HG03103 (cell line): ENCODE results near the gene RFC3.
A peak's percentile ranks its signal among the peaks of the same experiment; 100 is the strongest.

Experiments
- ATAC-seq: cut with Tn5 transposase; IDR thresholded peaks from one replicate; pipeline ENCODE4 v1.9.1; 2021; ENCODE audit warnings: low read depth; ENCODE audit not compliant: unreplicated experiment

The RFC3 gene

DNA sequence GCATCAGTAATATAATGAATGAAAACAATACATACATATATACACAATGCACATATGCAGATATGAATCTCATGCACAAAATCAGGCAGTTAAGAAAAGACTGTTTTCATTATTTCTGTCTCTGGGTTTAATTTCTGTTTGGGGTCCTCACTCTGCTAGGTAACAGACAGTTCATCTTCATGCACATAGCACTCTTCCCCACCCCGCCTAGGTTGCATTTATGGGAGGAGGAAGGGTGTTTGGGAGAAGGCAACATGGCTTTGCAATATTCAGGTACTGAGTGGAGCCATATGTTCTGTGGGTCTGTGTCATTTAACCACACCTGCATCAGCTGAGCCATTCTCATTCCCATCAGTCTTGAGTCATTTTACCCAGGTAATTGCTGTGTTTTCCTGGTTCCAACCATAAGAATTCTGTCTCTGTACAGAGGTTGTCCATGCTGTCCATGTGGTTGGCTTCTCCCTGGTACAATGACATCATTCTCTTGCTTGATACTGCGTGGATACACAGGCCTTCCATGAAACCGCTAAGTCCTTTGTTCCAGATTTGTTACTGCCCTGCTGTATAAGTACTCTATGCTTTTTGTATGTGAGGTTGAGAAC, 45.3 kb downstream of the RFC3 start:
- no peak for ATAC-seq

DNA sequence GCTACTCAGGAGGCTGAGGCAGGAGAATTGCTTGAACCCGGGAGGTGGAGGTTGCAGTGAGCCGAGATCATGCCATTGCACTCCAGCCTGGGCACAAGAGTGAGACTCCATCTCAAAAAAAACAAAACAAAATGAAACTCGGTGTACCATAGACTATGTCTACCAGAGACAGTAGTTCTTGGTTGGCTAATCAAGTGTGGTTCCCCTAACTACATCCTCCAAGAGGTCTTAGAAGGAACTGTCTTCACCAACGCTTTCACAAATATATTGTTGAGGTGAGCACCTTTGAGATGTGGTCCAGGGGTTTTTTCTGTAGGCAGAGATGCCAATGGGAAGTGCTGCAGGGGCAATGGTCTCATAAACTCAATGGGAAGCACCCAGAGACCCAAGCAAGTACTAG, 48.0 kb downstream of the RFC3 start:
- ATAC-seq = peak; percentile 92

DNA sequence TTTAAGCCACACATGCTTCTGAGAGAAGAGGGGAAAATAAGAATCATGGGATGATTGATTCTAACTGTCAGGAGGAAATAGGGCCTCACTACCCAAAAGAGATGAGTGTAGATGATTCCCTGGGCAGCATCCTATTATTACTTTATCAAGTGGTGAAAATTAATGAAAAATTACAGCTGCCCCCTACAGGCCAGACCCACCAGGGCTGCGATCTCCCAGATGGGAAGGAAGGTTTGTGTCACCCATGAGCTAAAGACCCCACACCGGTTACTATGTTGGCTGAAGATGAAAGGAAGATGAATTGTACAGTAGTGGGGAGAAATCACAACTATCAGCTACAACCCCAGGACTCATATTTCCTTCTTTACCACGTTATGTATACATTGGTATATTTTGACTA, 49.5 kb downstream of the RFC3 start:
- no peak for ATAC-seq

DNA sequence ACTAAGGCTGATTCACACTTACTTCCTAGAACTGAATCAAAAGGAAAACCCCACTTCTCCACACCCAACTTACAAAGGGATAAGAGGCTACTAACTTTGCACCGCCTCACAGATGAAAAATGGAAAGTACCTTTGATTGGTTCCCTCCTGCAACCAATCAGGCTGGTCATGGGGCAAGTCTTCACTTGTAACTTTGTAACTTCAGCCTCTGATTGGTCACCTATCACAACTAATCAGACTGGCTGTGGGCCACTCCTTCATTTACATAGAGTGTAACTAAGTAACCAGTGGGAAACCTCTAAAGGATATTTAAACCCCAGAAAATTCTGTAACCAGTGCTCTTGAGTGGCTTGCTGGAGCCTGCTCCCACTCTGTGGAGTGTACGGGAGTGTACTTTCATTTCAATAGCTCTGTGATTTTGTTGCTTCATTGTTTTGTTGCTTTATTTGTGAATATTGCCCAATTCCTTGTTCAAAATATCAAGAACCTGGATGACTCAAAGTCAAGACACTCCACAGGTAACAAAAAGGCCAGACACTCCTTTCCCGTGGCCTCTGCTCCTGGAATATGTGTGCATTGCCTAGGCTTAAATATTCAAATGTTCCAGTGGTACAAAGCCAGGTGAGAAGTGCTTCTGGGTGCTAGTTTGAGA, 50.5 kb downstream of the RFC3 start:
- ATAC-seq = no peak

DNA sequence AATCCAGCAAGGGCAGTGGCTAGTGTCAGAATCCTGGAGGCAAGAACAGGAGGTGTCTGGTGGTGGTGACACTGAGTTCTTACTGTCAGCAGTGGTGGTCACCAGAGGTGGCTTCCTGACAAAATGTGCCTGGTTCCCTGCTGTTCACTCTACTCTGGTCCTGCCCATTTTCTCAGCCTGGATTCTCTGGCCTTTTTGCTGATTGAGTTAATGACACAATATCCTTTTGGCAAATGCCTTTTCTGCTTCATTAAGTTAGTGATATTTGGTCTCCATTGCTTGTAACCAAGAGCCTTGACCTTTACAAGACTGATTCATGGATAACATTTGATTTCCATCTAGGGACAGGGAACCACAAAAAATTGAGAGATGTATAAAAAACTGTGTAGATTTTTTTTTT, 51.1 kb downstream of the RFC3 start:
- ATAC-seq = no peak

GRCh38 chr13:33870046-33870668, 52.2 kb downstream of the RFC3 start:
- ATAC-seq = no peak

GRCh38 chr13:33871207-33872004, 53.5 kb downstream of the RFC3 start:
- ATAC-seq = no peak

- ATAC-seq = no peak
These were observed 54.0 kb downstream of the RFC3 start for GRCh38 chr13:33872005-33872351.

GRCh38 chr13:33873251-33873908, 55.4 kb downstream of the RFC3 start:
- ATAC-seq = no peak

DNA sequence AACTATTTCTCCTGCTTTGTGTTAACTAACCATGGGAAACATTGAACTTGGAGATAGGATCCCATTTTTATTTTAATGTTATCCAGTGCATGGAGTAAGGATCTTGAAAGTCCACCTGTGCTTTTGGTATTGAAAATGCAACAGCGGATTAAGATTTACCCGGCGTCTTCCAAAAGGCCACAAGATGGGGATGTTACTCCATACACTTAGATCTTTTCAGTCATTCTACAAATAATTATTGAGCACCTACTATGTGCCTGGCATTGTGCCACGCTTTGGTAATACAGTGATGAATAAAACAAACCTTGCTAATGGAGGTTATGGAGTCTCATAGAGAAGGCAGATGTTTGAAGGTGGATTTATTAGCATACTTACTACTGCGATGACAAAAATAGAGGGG, 56.9 kb downstream of the RFC3 start:
- ATAC-seq = no peak

- no peak for ATAC-seq
These were observed 57.9 kb downstream of the RFC3 start for GRCh38 chr13:33875618-33876401.

- no peak for ATAC-seq
These were observed 58.9 kb downstream of the RFC3 start for GRCh38 chr13:33876716-33877394.

DNA sequence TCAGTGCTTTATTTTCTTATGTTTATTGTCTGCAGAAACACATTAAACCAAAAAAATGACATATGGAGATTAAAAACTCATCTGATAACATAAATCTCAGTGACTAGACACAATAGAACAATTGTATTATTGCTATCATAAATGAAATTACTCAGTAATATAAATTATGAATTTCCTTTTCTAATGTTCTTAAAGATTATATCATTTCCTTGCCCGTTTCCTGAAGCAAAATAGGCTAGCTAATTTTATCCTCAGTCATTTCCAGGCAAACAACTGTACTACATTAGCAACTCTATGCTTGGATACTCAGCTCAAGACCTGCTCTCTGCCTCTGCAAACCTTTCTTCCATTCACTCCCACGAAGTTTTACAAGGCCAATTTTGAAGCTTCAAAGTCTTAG, 61.2 kb downstream of the RFC3 start:
- ATAC-seq = no peak

DNA sequence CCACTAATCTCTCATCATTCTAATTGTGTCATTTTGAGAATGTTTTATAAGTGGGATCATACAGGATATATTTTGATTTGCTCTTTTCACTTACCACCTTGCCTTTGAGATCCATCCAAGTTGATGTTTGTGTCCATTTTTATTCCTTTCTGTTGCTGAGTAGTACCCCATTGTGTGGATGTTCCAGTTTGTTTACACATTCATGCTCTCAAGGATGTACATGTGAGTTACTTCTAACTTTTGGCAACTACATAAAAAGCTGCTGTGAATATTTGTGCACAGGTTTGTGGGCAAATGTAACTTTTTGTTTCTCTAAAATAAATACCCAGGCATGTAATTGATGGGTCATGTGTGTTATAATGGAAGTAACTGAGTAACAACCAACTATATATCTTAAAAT, 64.9 kb downstream of the RFC3 start:
- no peak for ATAC-seq

DNA sequence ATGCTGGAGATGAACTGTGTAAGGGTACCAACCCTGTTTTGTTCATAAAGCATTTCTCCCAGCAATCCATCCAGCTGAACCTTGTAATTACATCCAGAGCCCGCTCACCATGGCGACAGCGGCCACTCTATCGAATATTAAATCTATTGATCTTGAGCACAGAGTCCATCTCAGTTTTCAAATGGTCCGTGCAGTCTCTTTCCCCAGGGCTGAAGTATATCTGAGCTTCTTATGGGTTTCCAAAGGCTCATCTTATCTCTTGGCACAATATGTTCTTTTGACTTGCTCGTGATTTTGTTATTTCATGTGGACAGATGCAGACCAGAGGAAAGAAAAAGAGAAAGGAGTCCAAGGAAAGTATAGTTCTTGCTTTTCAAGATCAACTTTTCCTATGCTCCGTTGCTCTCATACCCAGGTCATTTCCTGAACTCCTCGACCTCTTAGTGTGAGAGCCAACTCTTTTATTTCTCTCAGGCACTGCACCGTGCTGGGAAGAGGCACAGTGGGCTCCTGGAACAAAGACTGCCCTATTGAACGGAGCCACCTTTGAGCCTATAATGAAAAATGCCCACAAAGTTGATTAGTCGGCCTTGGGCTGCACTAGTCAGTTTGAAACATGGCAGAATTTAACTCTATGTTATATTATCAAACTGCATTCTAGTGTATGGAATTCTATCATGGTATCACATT, 66.7 kb downstream of the RFC3 start:
- no peak for ATAC-seq
